ENCODE results near the gene SDCCAG8. TPM values are rescaled to one million over a fixed set of nuclear protein-coding genes. Genes with fewer than 3 reads are reported as not detected.

The SDCCAG8 gene
- total and polyA plus RNA-seq, 2 experiments from 2014 or later: 28.0 to 66.7 TPM

GRCh38 chr1:243315455-243315854 lies 59.6 kb downstream of the SDCCAG8 start (continued):
- TF ChIP-seq ZNF462 (CRISPR knock-in tag; IDR thresholded peaks at IDR 0.05) (no peak), STAT1 (IDR thresholded peaks at IDR 0.05; ENCODE audit: unreplicated experiment) (no peak), EZH2phosphoT487 (IDR thresholded peaks at IDR 0.05; ENCODE audit: unreplicated experiment) (no peak), ZNF114 (CRISPR knock-in tag; IDR thresholded peaks at IDR 0.05) (no peak)
- TF ChIP-seq, protein P1, sequence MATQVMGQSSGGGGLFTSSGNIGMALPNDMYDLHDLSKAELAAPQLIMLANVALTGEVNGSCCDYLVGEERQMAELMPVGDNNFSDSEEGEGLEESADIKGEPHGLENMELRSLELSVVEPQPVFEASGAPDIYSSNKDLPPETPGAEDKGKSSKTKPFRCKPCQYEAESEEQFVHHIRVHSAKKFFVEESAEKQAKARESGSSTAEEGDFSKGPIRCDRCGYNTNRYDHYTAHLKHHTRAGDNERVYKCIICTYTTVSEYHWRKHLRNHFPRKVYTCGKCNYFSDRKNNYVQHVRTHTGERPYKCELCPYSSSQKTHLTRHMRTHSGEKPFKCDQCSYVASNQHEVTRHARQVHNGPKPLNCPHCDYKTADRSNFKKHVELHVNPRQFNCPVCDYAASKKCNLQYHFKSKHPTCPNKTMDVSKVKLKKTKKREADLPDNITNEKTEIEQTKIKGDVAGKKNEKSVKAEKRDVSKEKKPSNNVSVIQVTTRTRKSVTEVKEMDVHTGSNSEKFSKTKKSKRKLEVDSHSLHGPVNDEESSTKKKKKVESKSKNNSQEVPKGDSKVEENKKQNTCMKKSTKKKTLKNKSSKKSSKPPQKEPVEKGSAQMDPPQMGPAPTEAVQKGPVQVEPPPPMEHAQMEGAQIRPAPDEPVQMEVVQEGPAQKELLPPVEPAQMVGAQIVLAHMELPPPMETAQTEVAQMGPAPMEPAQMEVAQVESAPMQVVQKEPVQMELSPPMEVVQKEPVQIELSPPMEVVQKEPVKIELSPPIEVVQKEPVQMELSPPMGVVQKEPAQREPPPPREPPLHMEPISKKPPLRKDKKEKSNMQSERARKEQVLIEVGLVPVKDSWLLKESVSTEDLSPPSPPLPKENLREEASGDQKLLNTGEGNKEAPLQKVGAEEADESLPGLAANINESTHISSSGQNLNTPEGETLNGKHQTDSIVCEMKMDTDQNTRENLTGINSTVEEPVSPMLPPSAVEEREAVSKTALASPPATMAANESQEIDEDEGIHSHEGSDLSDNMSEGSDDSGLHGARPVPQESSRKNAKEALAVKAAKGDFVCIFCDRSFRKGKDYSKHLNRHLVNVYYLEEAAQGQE (IDR thresholded peaks at IDR 0.05; ENCODE audit: unreplicated experiment): no peak

DNA sequence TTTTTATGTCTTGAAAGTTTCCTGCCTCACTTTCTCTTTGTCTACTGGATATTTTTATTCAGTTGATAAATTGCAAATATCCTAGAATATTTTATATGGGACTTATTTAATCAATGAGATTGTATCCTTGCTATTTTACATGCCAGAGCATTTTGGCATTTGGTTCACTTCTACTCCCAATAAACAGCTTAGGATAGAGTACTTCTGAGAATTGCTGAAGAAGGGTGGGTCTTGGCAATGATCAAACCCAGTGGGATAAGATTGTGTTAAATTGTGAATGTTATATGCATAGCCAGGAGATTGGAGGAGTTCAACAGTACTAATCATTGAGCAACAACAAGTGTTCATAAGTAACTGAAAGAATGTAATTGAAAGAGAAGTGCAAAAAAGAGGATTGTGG lies 60.1 kb downstream of the SDCCAG8 start:
- no peaks in the 10 kb centered on the region for H3F3A ChIP-seq (replicated peaks; ENCODE audit: low read depth)
- H3K36me3 Mint-ChIP-seq (ENCODE audit: low read depth): peaks cover 6% of the 10 kb centered on the region; the same call in 2 of the 3 replicates
- no peaks in the 10 kb centered on the region for H3K9me3 Mint-ChIP-seq
- H2AFZ ChIP-seq: peak overlapping the region; percentile 28; the same call in 1 of the 2 replicates
- peak overlapping the region; percentile 74 for H3K27ac Mint-ChIP-seq
- H3K27me3 ChIP-seq (ENCODE audit: insufficient read depth): no peaks in the 10 kb centered on the region
- no peaks in the 10 kb centered on the region for H3K36me3 ChIP-seq (ENCODE audit: insufficient read depth)
- no peaks in the 10 kb centered on the region for H4K20me1 ChIP-seq (replicated peaks; ENCODE audit: insufficient read depth)
- peaks cover 21% of the 10 kb centered on the region for H3K4me1 ChIP-seq (ENCODE audit: insufficient read depth)
- H3K4me2 ChIP-seq: peak overlapping the region; percentile 69
- no peaks in the 10 kb centered on the region for H3K27me3 Mint-ChIP-seq (ENCODE audit: insufficient read depth, low read depth, poor library complexity)
- H3K27ac ChIP-seq (ENCODE audit: low read depth): peak overlapping the region; percentile 70
- H3K4me1 Mint-ChIP-seq: peaks cover 29% of the 10 kb centered on the region
- ATAC-seq (peak; percentile 35), DNase-seq (ENCODE audit: low spot score) (no peak)
- H3K4me3 Mint-ChIP-seq: peak overlapping the region; percentile 59
- H3K79me2 ChIP-seq (replicated peaks; ENCODE audit: insufficient read depth): no peaks in the 10 kb centered on the region
- H3K9me2 ChIP-seq (ENCODE audit: insufficient read depth): no peaks in the 10 kb centered on the region
- peak overlapping the region; percentile 28 for H3K4me3 ChIP-seq
- TF ChIP-seq POLR2AphosphoS5 (IDR thresholded peaks at IDR 0.05; ENCODE audit: low read depth) (no peak), EZH2phosphoT487 (IDR thresholded peaks at IDR 0.05; ENCODE audit: unreplicated experiment) (no peak), EZH2 (IDR thresholded peaks at IDR 0.05; ENCODE audit: low read depth, unreplicated experiment) (no peak), STAT1 (IDR thresholded peaks at IDR 0.05; ENCODE audit: unreplicated experiment) (no peak), ZNF114 (CRISPR knock-in tag; IDR thresholded peaks at IDR 0.05) (no peak)

Data from GM23338 (cell line).